H9 (cell line): Measurements from ENCODE around the gene PPP2R3A. TPM values are rescaled to one million over a fixed set of nuclear protein-coding genes. Genes with fewer than 3 reads are reported as not detected.

Source experiments
- DNase-seq: peaks from one replicate; pipeline ENCODE4 v3.0.0-alpha.2; 2017
- H2AFZ ChIP-seq: one replicate; pipeline ENCODE4 v1.6.1; 2013; ENCODE audit warnings: mild to moderate bottlenecking, low read length, control low read depth, moderate library complexity
- H2AK5ac ChIP-seq: 2 replicates; pipeline ENCODE4 v1.6.1; 2013; ENCODE audit warnings: low read length, control low read depth, mixed read lengths; ENCODE audit not compliant: insufficient read length
- H2BK120ac ChIP-seq: one replicate; pipeline ENCODE4 v1.6.1; 2013; ENCODE audit warnings: low read depth, mild to moderate bottlenecking, low read length, control low read depth, inconsistent platforms; ENCODE audit not compliant: poor library complexity, severe bottlenecking
- H2BK12ac ChIP-seq: 2 replicates; pipeline ENCODE4 v1.6.1; 2013; ENCODE audit warnings: low read length, control low read depth, mixed read lengths, low read depth; ENCODE audit not compliant: insufficient read length
- H2BK15ac ChIP-seq: 2 replicates; pipeline ENCODE4 v1.6.1; 2013; ENCODE audit warnings: low read depth, low read length, control low read depth
- H2BK20ac ChIP-seq: one replicate; pipeline ENCODE4 v1.6.1; 2013; ENCODE audit warnings: low read depth, mild to moderate bottlenecking, low read length, control low read depth, inconsistent platforms; ENCODE audit not compliant: poor library complexity, severe bottlenecking
- H2BK5ac ChIP-seq: 2 replicates; pipeline ENCODE4 v1.6.1; 2013; ENCODE audit warnings: low read length, control low read depth, mixed read lengths; ENCODE audit not compliant: insufficient read length
- H3K14ac ChIP-seq: 2 replicates; pipeline ENCODE4 v1.6.1; 2013; ENCODE audit warnings: low read length, control low read depth; ENCODE audit not compliant: insufficient read depth
- H3K18ac ChIP-seq: 2 replicates; pipeline ENCODE4 v1.6.1; 2013; ENCODE audit warnings: low read depth, mild to moderate bottlenecking, mixed read lengths, low read length, control low read depth; ENCODE audit not compliant: insufficient read length
- H3K23ac ChIP-seq: 2 replicates; pipeline ENCODE4 v1.6.1; 2013; ENCODE audit warnings: low read length, control low read depth, mixed read lengths, low read depth; ENCODE audit not compliant: insufficient read length
- H3K23me2 ChIP-seq: 2 replicates; pipeline ENCODE4 v1.6.1; 2013; ENCODE audit warnings: low read depth, mild to moderate bottlenecking, mixed read lengths, low read length, control low read depth; ENCODE audit not compliant: insufficient read length, poor library complexity, severe bottlenecking
- H3K27ac ChIP-seq: 2 replicates; pipeline ENCODE4 v1.5.1; 2013; ENCODE audit warnings: low read length, control low read depth, mixed read lengths, low read depth; ENCODE audit not compliant: insufficient read length
- H3K27me3 ChIP-seq: 2 replicates; pipeline ENCODE4 v1.6.1; 2013; ENCODE audit warnings: low read length, control low read depth, inconsistent platforms; ENCODE audit not compliant: insufficient read depth
- H3K4ac ChIP-seq: 2 replicates; pipeline ENCODE4 v1.6.1; 2013; ENCODE audit warnings: low read depth, mild to moderate bottlenecking, control low read depth, inconsistent platforms, low read length, moderate library complexity
- H3K4me1 ChIP-seq: 2 replicates; pipeline ENCODE4 v1.6.1; 2013; ENCODE audit warnings: low read length, control low read depth, inconsistent platforms; ENCODE audit not compliant: insufficient read depth
- H3K4me2 ChIP-seq: 2 replicates; pipeline ENCODE4 v1.6.1; 2013; ENCODE audit warnings: low read length, control low read depth, mixed read lengths; ENCODE audit not compliant: insufficient read length, insufficient read depth
- H3K56ac ChIP-seq: 2 replicates; pipeline ENCODE4 v1.6.1; 2013; ENCODE audit warnings: low read depth, mild to moderate bottlenecking, mixed read lengths, low read length, control low read depth; ENCODE audit not compliant: insufficient read length
- H3K79me1 ChIP-seq: 2 replicates; pipeline ENCODE4 v1.6.1; 2013; ENCODE audit warnings: low read depth, mild to moderate bottlenecking, moderate library complexity, low read length, control low read depth, inconsistent platforms; ENCODE audit not compliant: insufficient read depth, poor library complexity, severe bottlenecking
- H3K79me2 ChIP-seq: 2 replicates; pipeline ENCODE4 v1.6.1; 2013; ENCODE audit warnings: low read length, control low read depth, inconsistent platforms; ENCODE audit not compliant: insufficient read depth
- H3K9ac ChIP-seq: 2 replicates; pipeline ENCODE4 v1.6.1; 2013; ENCODE audit warnings: low read length, control low read depth, mixed read lengths; ENCODE audit not compliant: insufficient read length; ENCODE audit errors: extremely low read depth
- H3K9me3 ChIP-seq: one replicate; pipeline ENCODE4 v1.6.1; 2013; ENCODE audit warnings: low read depth, low read length, inconsistent platforms; ENCODE audit not compliant: control insufficient read depth
- H3T11ph ChIP-seq: one replicate; pipeline ENCODE4 v1.6.1; 2013; ENCODE audit warnings: mild to moderate bottlenecking, low read length, control low read depth, inconsistent platforms
- H4K20me1 ChIP-seq: one replicate; pipeline ENCODE4 v1.6.1; 2013; ENCODE audit not compliant: control insufficient read depth, insufficient read length, insufficient read depth
- H4K5ac ChIP-seq: 2 replicates; pipeline ENCODE4 v1.6.1; 2013; ENCODE audit warnings: low read depth, mild to moderate bottlenecking, mixed read lengths, low read length, control low read depth; ENCODE audit not compliant: insufficient read length
- H4K8ac ChIP-seq: replicated peaks from 2 replicates; pipeline ENCODE4 v1.6.1; 2013; ENCODE audit warnings: low read length, control low read depth, mixed read lengths, low read depth; ENCODE audit not compliant: insufficient read length
- H4K91ac ChIP-seq: 2 replicates; pipeline ENCODE4 v1.6.1; 2013; ENCODE audit warnings: low read depth, mild to moderate bottlenecking, moderate library complexity, mixed read lengths, low read length, control low read depth; ENCODE audit not compliant: insufficient read length
- H3K27ac Mint-ChIP-seq, 3 experiments: 2 replicates in 2 of 3; 3 replicates in 1 of 3; pipeline ENCODE4 v1.8.0; 2020 to 2021; ENCODE audit warnings: mixed read lengths in 3 of 3, mild to moderate bottlenecking in 1 of 3, moderate library complexity in 1 of 3
- H3K27me3 Mint-ChIP-seq: 2 replicates; pipeline ENCODE4 v1.8.0; 2021; ENCODE audit warnings: low read depth, mild to moderate bottlenecking, moderate library complexity, mixed read lengths
- H3K36me3 Mint-ChIP-seq, 3 experiments: 2 replicates in 2 of 3; 3 replicates in 1 of 3; pipeline ENCODE4 v1.8.0; 2020 to 2021; ENCODE audit warnings: low read depth in 3 of 3, mixed read lengths in 3 of 3; ENCODE audit not compliant: insufficient read depth in 1 of 3
- H3K4me1 Mint-ChIP-seq, 2 experiments: 2 replicates each; pipeline ENCODE4 v1.8.0; 2020; ENCODE audit warnings: mixed read lengths in 2 of 2
- H3K4me3 Mint-ChIP-seq, 2 experiments: 2 replicates in 1 of 2; 3 replicates in 1 of 2; pipeline ENCODE4 v1.8.0; 2020 to 2021; ENCODE audit warnings: mild to moderate bottlenecking in 2 of 2, mixed read lengths in 2 of 2, moderate library complexity in 1 of 2
- H3K9me3 Mint-ChIP-seq, 2 experiments: 2 replicates in 1 of 2; 3 replicates in 1 of 2; pipeline ENCODE4 v1.8.0; 2020; ENCODE audit warnings: mild to moderate bottlenecking in 2 of 2, mixed read lengths in 2 of 2, moderate library complexity in 1 of 2
- WGBS: extraction: QIAGEN DNeasy Blood & Tissue Kit; methylation state at CpG from one replicate; pipeline ENCODE4 v1.1.7; 2013; ENCODE audit warnings: missing lambda C conversion rate, low lambda C conversion rate, mixed read lengths; ENCODE audit not compliant: insufficient read length; ENCODE audit errors: extremely low coverage; 5-methylcytosine and 5-hydroxymethylcytosine counted together
- total RNA-seq: library from RNA; stranded (reverse); gene quantifications from 2 replicates; pipeline ENCODE4 v1.2.1, GENCODE V29; 2021
- TF ChIP-seq, protein P1 (sequence below): fragments of 200-600 bp; sonication (generic); conservative IDR thresholded peaks from 3 replicates; pipeline ENCODE4 v1.8.0; 2021; ENCODE audit warnings: antibody characterized with exemption, mild to moderate bottlenecking

The PPP2R3A gene
- total RNA-seq, 1 experiment from 2014 or later, result 12.4 TPM

DNA sequence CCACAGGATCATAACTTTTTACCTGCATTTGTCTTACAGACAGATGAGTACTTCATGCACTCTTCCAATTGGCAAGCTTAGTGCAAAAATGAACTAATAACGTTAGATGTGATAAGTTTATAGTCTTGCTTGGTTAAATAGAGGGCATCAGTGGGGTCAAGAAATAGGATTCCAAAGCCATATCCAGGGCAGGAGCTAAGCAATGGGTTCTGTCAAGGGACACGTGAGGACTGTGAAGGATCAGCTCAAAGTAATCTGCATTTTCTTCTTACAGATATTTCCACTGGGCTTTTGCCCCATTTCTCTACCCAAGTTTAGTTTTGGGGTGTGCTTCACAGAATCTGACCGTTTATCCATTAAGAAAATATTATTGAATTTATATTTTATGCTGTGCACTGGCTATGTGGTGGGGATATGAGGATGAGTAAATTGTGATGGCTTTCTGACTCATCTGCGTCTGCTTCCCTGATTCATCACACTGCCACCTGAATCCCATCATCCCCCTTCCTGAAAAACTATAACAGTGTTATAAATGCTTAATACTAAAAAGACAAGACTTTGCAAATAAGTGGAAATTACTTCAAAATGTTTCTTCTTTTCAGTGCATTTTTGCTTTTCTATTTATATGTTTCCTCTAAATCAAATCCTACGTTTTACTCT, 17.5 kb downstream of the PPP2R3A start:
- H3K79me2 ChIP-seq, result no peaks in the 10 kb centered on the region
- no peak overlapping the region for H2BK120ac ChIP-seq
- no peaks in the 10 kb centered on the region for H3K27me3 ChIP-seq
- no peak overlapping the region for H2AK5ac ChIP-seq
- no peak overlapping the region for H3K56ac ChIP-seq
- no peak overlapping the region for H3K4me2 ChIP-seq
- no peaks in the 10 kb centered on the region for H3K4me1 ChIP-seq
- Mint-ChIP-seq H3K27ac (no peak overlapping the region), H3K9me3 (no peaks in the 10 kb centered on the region), H3K36me3 (no peaks in the 10 kb centered on the region; a peak in 1 of 7 replicates), H3K27me3 (no peaks in the 10 kb centered on the region), H3K4me1 (no peaks in the 10 kb centered on the region), H3K4me3 (no peak overlapping the region)
- H3K14ac ChIP-seq, result no peak overlapping the region
- no peaks in the 10 kb centered on the region for H4K20me1 ChIP-seq
- no peak overlapping the region for H3K4ac ChIP-seq
- no peak overlapping the region for H3K9ac ChIP-seq
- no peaks in the 10 kb centered on the region for H3K23me2 ChIP-seq
- no peak for DNase-seq
- no peak overlapping the region for H2AFZ ChIP-seq
- no peak overlapping the region for H3K27ac ChIP-seq
- H3K18ac ChIP-seq, result no peak overlapping the region
- no peak overlapping the region for H3K23ac ChIP-seq
- H4K91ac ChIP-seq, result no peak overlapping the region
- H2BK12ac ChIP-seq, result no peak overlapping the region
- no peak overlapping the region for H2BK20ac ChIP-seq
- peaks cover 6% of the 10 kb centered on the region for H3K79me1 ChIP-seq
- no peak overlapping the region for H4K5ac ChIP-seq
- WGBS, result no CpG with 5 or more reads among the region's 5 CpGs
- TF ChIP-seq, protein P1, sequence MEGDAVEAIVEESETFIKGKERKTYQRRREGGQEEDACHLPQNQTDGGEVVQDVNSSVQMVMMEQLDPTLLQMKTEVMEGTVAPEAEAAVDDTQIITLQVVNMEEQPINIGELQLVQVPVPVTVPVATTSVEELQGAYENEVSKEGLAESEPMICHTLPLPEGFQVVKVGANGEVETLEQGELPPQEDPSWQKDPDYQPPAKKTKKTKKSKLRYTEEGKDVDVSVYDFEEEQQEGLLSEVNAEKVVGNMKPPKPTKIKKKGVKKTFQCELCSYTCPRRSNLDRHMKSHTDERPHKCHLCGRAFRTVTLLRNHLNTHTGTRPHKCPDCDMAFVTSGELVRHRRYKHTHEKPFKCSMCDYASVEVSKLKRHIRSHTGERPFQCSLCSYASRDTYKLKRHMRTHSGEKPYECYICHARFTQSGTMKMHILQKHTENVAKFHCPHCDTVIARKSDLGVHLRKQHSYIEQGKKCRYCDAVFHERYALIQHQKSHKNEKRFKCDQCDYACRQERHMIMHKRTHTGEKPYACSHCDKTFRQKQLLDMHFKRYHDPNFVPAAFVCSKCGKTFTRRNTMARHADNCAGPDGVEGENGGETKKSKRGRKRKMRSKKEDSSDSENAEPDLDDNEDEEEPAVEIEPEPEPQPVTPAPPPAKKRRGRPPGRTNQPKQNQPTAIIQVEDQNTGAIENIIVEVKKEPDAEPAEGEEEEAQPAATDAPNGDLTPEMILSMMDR, result no peak
- no peak overlapping the region for H2BK5ac ChIP-seq
- H3K9me3 ChIP-seq, result no peaks in the 10 kb centered on the region
- H3T11ph ChIP-seq, result no peak overlapping the region
- H2BK15ac ChIP-seq, result no peak overlapping the region
- no peak overlapping the region for H4K8ac ChIP-seq
